ENCODE measurements around the gene RNF130. TPM values are rescaled to one million over a fixed set of nuclear protein-coding genes. Genes with fewer than 3 reads are reported as not detected.

Gene RNF130
- total and polyA plus RNA-seq, 2 of the 13 experiments (the other 11 are each of a cell fraction or from before 2014, with no cell fraction given) = 28.2 to 28.3 TPM

GRCh38 chr5:180040287-180041214 is 31.0 kb downstream of the RNF130 start:
- ChIA-PET CTCF (ENCODE audit: low intra/inter-chr PET ratio, low total read pairs) (no interaction called here), POLR2A (no interaction called here)
- Histone ChIP-seq H3K79me2 (ENCODE audit: insufficient read depth, low read length) (no peaks in the 10 kb centered on the region), H2AFZ (ENCODE audit: low read length) (no peak overlapping the region), H3K9me3 (ENCODE audit: low read length) (peaks cover 7% of the 10 kb centered on the region; the same call in 1 of the 2 replicates), H3K4me2 (ENCODE audit: low read depth, low read length) (no peak overlapping the region), H3K27me3 (ENCODE audit: control insufficient read depth in 1 of 2, insufficient read depth in 2 of 2, low read length in 2 of 2) (no peaks in the 10 kb centered on the region), H3K36me3 (replicated peaks in 1 of 2; ENCODE audit: control insufficient read depth in 1 of 2, insufficient read depth in 2 of 2, low read length in 2 of 2) (peaks cover 2 to 16% of the 10 kb centered on the region in 2 experiments), H3K27ac (ENCODE audit: extremely low read length, insufficient read depth, low read length) (no peak overlapping the region), H4K20me1 (ENCODE audit: insufficient read depth, low read length) (no peaks in the 10 kb centered on the region), H3K4me1 (ENCODE audit: insufficient read depth, low read length) (no peaks in the 10 kb centered on the region), H3K9ac (ENCODE audit: insufficient read depth, low read depth, low read length) (no peak overlapping the region), H3K4me3 (replicated peaks in 1 of 3; ENCODE audit: insufficient read depth in 1 of 3, low read depth in 2 of 3, low read length in 3 of 3) (no peak overlapping the region)
- WGBS (ENCODE audit: low lambda C conversion rate) = 95% methylated on average over 11 of the region's 11 CpGs
- BruUV-seq (replicated peaks) = no TSS peak
- in situ Hi-C loops (cut with HindIII; ENCODE audit: extremely low pct_ligation_motif_present, low pct_unique_long_range_greater_than_20kb) = no loop called here
- intact Hi-C loops (cut with micrococcal nuclease; ENCODE audit: unreplicated experiment) = no loop called here
- no peak for ATAC-seq
- DNase-seq (ENCODE audit: low spot score) = no peak
- no peak for FAIRE-seq
- TF ChIP-seq ZFYVE20 (CRISPR knock-in tag; IDR thresholded peaks at IDR 0.05; ENCODE audit: borderline replicate concordance, low read depth) (no peak), CBX1 (IDR thresholded peaks at IDR 0.05; ENCODE audit: low read depth) (no peak), ZBTB33 (CRISPR knock-in tag; IDR thresholded peaks at IDR 0.05) (peak; percentile 79)
